ENCODE data around the gene PI4K2B. TPM values are rescaled to one million over a fixed set of nuclear protein-coding genes. Genes with fewer than 3 reads are reported as not detected.
A peak's percentile ranks its signal among the peaks of the same experiment; 100 is the strongest.

PI4K2B gene
- total and polyA plus RNA-seq, 2 of the 8 experiments (the other 6 are each of a cell fraction or from before 2014, with no cell fraction given), result 3.0 to 16.2 TPM

GRCh38 chr4:25234390-25235370 is 847 bp downstream of the PI4K2B start (continued):
- 0 out of 4 replicates have a peak, but pooled peaks of 1 of the 2 experiments have one; percentile 70 for TF ChIP-seq HDAC2 (IDR thresholded peaks at IDR 0.05; ENCODE audit: borderline replicate concordance in 1 of 2, low read depth in 2 of 2, low read length in 2 of 2)
- no peak for TF ChIP-seq FOSL1 (IDR thresholded peaks at IDR 0.05; ENCODE audit: insufficient read depth, low read depth, low read length)
- no peak for TF ChIP-seq TAF7 (optimal IDR thresholded peaks at IDR 0.05; ENCODE audit: borderline replicate concordance, low read depth, low read length)
- TF ChIP-seq BRCA1 (IDR thresholded peaks at IDR 0.05; ENCODE audit: low read depth, low read length), result no peak
- no peak for TF ChIP-seq HDAC6 (IDR thresholded peaks at IDR 0.05; ENCODE audit: low read depth, low read length)
- TF ChIP-seq NANOG (IDR thresholded peaks at IDR 0.05; ENCODE audit: insufficient read depth, low read depth, low read length, poor library complexity, severe bottlenecking), result no peak
- TF ChIP-seq MAX (IDR thresholded peaks at IDR 0.05), result no peak
- no peak for TF ChIP-seq CREB1 (IDR thresholded peaks at IDR 0.05)
- TF ChIP-seq SUZ12 (IDR thresholded peaks at IDR 0.05; ENCODE audit: low read length), result 0 out of 2 replicates have a peak, but pooled peaks have one; percentile 16
- no peak for TF ChIP-seq EGR1 (IDR thresholded peaks at IDR 0.05; ENCODE audit: borderline replicate concordance, low read depth, low read length)
- no peak for TF ChIP-seq CBX5 (IDR thresholded peaks at IDR 0.05; ENCODE audit: low read depth, low read length)
- TF ChIP-seq ASH2L (IDR thresholded peaks at IDR 0.05; ENCODE audit: low read length), result peak; percentile 94
- TF ChIP-seq SIN3A (conservative IDR thresholded peaks at IDR 0.05 in 1 of 2, IDR thresholded peaks at IDR 0.05 in 1 of 2; ENCODE audit: low read depth in 1 of 2, low read length in 2 of 2), result 0 out of 4 replicates have a peak, but pooled peaks have one; percentile 20 to 77
- TF ChIP-seq CHD1 (IDR thresholded peaks at IDR 0.05; ENCODE audit: low read depth, low read length), result no peak

All from H1 (cell line).